Liver (tissue), 9 donors: ENCODE results near the gene PCDH1. TPM values are rescaled to one million over a fixed set of nuclear protein-coding genes. Genes with fewer than 3 reads are reported as not detected.

Source experiments
- DNase-seq: peaks from one replicate; pipeline ENCODE4 v3.0.0-alpha.2; 2017; ENCODE audit warnings: low spot score
- H3K27ac ChIP-seq, 2 donors: one replicate each; pipeline ENCODE4 v1.7.0; 2013; ENCODE audit warnings: inconsistent platforms in 2 of 2, low read length in 2 of 2, control low read depth in 1 of 2, low read depth in 1 of 2, mild to moderate bottlenecking in 1 of 2
- H3K27me3 ChIP-seq, 4 donors: one replicate each; pipeline versions ENCODE4 v1.6.1 to v1.7.0; 2013; ENCODE audit warnings: low read length in 3 of 4, inconsistent platforms in 1 of 4, mild to moderate bottlenecking in 1 of 4, moderate library complexity in 1 of 4; ENCODE audit not compliant: control insufficient read depth in 4 of 4, insufficient read depth in 4 of 4
- H3K36me3 ChIP-seq, 4 donors: one replicate each; pipeline versions ENCODE4 v1.6.1 to v1.7.0; 2013; ENCODE audit warnings: low read length in 3 of 4, mild to moderate bottlenecking in 3 of 4, low read depth in 1 of 4, moderate library complexity in 1 of 4; ENCODE audit not compliant: control insufficient read depth in 4 of 4, insufficient read depth in 3 of 4
- H3K4me1 ChIP-seq, 4 donors: one replicate each; pipeline versions ENCODE4 v1.6.1 to v1.7.0; 2013; ENCODE audit warnings: low read length in 3 of 4, mild to moderate bottlenecking in 3 of 4, moderate library complexity in 1 of 4; ENCODE audit not compliant: control insufficient read depth in 4 of 4, insufficient read depth in 4 of 4
- H3K4me3 ChIP-seq, 3 donors: one replicate each; pipeline versions ENCODE4 v1.6.1 to v1.7.0; 2013; ENCODE audit warnings: low read length in 3 of 3, control low read depth in 1 of 3, low read depth in 1 of 3, mild to moderate bottlenecking in 1 of 3
- H3K9ac ChIP-seq, 2 donors: one replicate each; pipeline ENCODE4 v1.7.0; 2013; ENCODE audit warnings: low read length in 2 of 2, mild to moderate bottlenecking in 2 of 2, moderate library complexity in 2 of 2, control low read depth in 1 of 2, low read depth in 1 of 2
- H3K9me3 ChIP-seq, 4 donors: one replicate each; pipeline versions ENCODE4 v1.6.1 to v1.7.0; 2013; ENCODE audit warnings: low read length in 3 of 4; ENCODE audit not compliant: control insufficient read depth in 4 of 4
- EGR1 ChIP-seq, 2 donors: IDR thresholded peaks; 2 replicates each; pipeline ENCODE4 v1.6.1; 2016 to 2018; ENCODE audit warnings: antibody characterized with exemption in 2 of 2, low read depth in 2 of 2
- FOXA2 ChIP-seq: IDR thresholded peaks from 2 replicates; pipeline ENCODE4 v1.6.1; 2016; ENCODE audit warnings: antibody characterized with exemption
- GABPA ChIP-seq, 2 donors: IDR thresholded peaks in 1 of 2; conservative IDR thresholded peaks in 1 of 2; 2 replicates each; pipeline ENCODE4 v1.6.1; 2016; ENCODE audit warnings: antibody characterized with exemption in 2 of 2, mild to moderate bottlenecking in 1 of 2, moderate library complexity in 1 of 2
- HNF4A ChIP-seq, 2 donors: conservative IDR thresholded peaks; 2 replicates each; pipeline ENCODE4 v1.6.1; 2016; ENCODE audit warnings: antibody characterized with exemption in 2 of 2, mild to moderate bottlenecking in 2 of 2
- HNF4G ChIP-seq: IDR thresholded peaks from 2 replicates; pipeline ENCODE4 v1.6.1; 2016; ENCODE audit warnings: antibody characterized with exemption
- JUND ChIP-seq, 2 donors: IDR thresholded peaks; 2 replicates each; pipeline ENCODE4 v1.6.1; 2016; ENCODE audit warnings: antibody characterized with exemption in 2 of 2
- NR2F2 ChIP-seq: IDR thresholded peaks from 2 replicates; pipeline ENCODE4 v1.6.1; 2016; ENCODE audit warnings: antibody characterized with exemption
- RAD21 ChIP-seq, 2 donors: IDR thresholded peaks; 2 replicates each; pipeline ENCODE4 v1.6.1; 2016; ENCODE audit warnings: antibody characterized with exemption in 2 of 2, mild to moderate bottlenecking in 2 of 2
- RXRA ChIP-seq, 2 donors: IDR thresholded peaks; 2 replicates each; pipeline ENCODE4 v1.6.1; 2017 to 2018; ENCODE audit warnings: antibody characterized with exemption in 2 of 2, mild to moderate bottlenecking in 1 of 2
- SP1 ChIP-seq: IDR thresholded peaks from 2 replicates; pipeline ENCODE4 v1.6.1; 2018; ENCODE audit warnings: antibody characterized with exemption, mild to moderate bottlenecking
- TAF1 ChIP-seq: conservative IDR thresholded peaks from 2 replicates; pipeline ENCODE4 v1.6.1; 2016; ENCODE audit warnings: antibody characterized with exemption, mild to moderate bottlenecking
- YY1 ChIP-seq: IDR thresholded peaks from 2 replicates; pipeline ENCODE4 v1.6.1; 2016; ENCODE audit warnings: antibody characterized with exemption, mild to moderate bottlenecking
- WGBS: extraction: QIAGEN DNeasy Blood & Tissue Kit; methylation state at CpG from one replicate; pipeline ENCODE4 v1.1.7; 2013; 5-methylcytosine and 5-hydroxymethylcytosine counted together
- polyA plus RNA-seq, 2 donors: library from polyadenylated mRNA; stranded (reverse) in 1 of 2; unstranded in 1 of 2; fragments of 200-250 nt in 1 of 2; fragments of >200 nt in 1 of 2; fragmentation: Nextera tagmentation in 1 of 2; extraction: Ambion mirVana in 1 of 2; gene quantifications; one replicate each; pipeline versions ENCODE4 v1.2.1 to v1.2.3, GENCODE V29; 2013 to 2015
- total RNA-seq, 2 donors: library from RNA; depleted of rRNA; stranded (reverse); fragments of >200 nt; gene quantifications; one replicate each; pipeline ENCODE4 v1.2.3, GENCODE V29; 2014
- TF ChIP-seq, protein P1 (sequence below): IDR thresholded peaks from 2 replicates; pipeline ENCODE4 v1.6.1; 2016; ENCODE audit warnings: antibody characterized with exemption
- TF ChIP-seq, protein P2 (sequence below): IDR thresholded peaks from 2 replicates; pipeline ENCODE4 v1.6.1; 2016; ENCODE audit warnings: antibody characterized with exemption, mild to moderate bottlenecking
- TF ChIP-seq, protein P3 (sequence below): IDR thresholded peaks from 2 replicates; pipeline ENCODE4 v1.6.1; 2016; ENCODE audit warnings: antibody characterized with exemption
- TF ChIP-seq, protein P4 (sequence below): IDR thresholded peaks from 2 replicates; pipeline ENCODE4 v1.6.1; 2016; ENCODE audit warnings: antibody characterized with exemption
- TF ChIP-seq, protein P5 (sequence below): fragments of 150-350 bp; IDR thresholded peaks from 2 replicates; pipeline ENCODE4 v1.5.1; 2017; ENCODE audit warnings: improper control_type of control experiment, low read depth, low read length; ENCODE audit not compliant: missing input control
- donor health status: healthy.
- donor health status: healthy.
- donor health status: healthy.
- donor health status: healthy.
- donor health status: healthy.

Gene PCDH1
- total and polyA plus RNA-seq, 4 donors = 9.3 to 52.8 (median 15.0) TPM

DNA sequence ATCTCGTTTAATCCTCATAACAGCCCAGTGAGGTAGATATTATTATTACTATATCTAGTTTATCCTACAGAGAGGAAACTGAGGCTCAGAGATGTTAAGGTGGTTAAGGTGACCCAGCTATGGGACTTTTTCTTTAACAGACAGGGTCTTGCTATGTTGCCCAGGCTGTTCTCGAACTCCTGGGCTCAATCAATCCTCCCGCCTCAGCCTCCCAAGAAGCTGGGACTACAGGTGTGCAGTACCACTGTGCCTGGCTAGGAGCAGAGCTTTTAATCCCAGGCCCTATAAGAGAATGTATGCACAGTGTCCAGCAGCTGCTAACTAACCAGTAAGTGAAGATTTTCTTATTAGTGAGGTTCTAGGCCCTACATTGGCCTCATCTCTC lies 62.4 kb downstream of the PCDH1 start:
- Histone ChIP-seq H3K9me3 (no peaks in the 10 kb centered on the region), H3K27me3 (no peaks in the 10 kb centered on the region), H3K9ac (no peak overlapping the region), H3K27ac (no peak overlapping the region), H3K36me3 (no peaks in the 10 kb centered on the region), H3K4me3 (no peak overlapping the region), H3K4me1 (no peaks in the 10 kb centered on the region)
- no peak for TF ChIP-seq GABPA (IDR thresholded peaks at IDR 0.05 in 1 of 2, conservative IDR thresholded peaks at IDR 0.05 in 1 of 2)
- TF ChIP-seq NR2F2 = no peak
- TF ChIP-seq, protein P1, sequence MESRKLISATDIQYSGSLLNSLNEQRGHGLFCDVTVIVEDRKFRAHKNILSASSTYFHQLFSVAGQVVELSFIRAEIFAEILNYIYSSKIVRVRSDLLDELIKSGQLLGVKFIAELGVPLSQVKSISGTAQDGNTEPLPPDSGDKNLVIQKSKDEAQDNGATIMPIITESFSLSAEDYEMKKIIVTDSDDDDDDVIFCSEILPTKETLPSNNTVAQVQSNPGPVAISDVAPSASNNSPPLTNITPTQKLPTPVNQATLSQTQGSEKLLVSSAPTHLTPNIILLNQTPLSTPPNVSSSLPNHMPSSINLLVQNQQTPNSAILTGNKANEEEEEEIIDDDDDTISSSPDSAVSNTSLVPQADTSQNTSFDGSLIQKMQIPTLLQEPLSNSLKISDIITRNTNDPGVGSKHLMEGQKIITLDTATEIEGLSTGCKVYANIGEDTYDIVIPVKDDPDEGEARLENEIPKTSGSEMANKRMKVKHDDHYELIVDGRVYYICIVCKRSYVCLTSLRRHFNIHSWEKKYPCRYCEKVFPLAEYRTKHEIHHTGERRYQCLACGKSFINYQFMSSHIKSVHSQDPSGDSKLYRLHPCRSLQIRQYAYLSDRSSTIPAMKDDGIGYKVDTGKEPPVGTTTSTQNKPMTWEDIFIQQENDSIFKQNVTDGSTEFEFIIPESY = no peak
- no peak for TF ChIP-seq TAF1
- TF ChIP-seq, protein P2, sequence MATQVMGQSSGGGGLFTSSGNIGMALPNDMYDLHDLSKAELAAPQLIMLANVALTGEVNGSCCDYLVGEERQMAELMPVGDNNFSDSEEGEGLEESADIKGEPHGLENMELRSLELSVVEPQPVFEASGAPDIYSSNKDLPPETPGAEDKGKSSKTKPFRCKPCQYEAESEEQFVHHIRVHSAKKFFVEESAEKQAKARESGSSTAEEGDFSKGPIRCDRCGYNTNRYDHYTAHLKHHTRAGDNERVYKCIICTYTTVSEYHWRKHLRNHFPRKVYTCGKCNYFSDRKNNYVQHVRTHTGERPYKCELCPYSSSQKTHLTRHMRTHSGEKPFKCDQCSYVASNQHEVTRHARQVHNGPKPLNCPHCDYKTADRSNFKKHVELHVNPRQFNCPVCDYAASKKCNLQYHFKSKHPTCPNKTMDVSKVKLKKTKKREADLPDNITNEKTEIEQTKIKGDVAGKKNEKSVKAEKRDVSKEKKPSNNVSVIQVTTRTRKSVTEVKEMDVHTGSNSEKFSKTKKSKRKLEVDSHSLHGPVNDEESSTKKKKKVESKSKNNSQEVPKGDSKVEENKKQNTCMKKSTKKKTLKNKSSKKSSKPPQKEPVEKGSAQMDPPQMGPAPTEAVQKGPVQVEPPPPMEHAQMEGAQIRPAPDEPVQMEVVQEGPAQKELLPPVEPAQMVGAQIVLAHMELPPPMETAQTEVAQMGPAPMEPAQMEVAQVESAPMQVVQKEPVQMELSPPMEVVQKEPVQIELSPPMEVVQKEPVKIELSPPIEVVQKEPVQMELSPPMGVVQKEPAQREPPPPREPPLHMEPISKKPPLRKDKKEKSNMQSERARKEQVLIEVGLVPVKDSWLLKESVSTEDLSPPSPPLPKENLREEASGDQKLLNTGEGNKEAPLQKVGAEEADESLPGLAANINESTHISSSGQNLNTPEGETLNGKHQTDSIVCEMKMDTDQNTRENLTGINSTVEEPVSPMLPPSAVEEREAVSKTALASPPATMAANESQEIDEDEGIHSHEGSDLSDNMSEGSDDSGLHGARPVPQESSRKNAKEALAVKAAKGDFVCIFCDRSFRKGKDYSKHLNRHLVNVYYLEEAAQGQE = no peak
- no peak for TF ChIP-seq FOXA2
- no peak for TF ChIP-seq SP1
- TF ChIP-seq, protein P3, sequence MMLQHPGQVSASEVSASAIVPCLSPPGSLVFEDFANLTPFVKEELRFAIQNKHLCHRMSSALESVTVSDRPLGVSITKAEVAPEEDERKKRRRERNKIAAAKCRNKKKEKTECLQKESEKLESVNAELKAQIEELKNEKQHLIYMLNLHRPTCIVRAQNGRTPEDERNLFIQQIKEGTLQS = no peak
- TF ChIP-seq HNF4A (conservative IDR thresholded peaks at IDR 0.05) = no peak
- TF ChIP-seq RXRA (IDR thresholded peaks at IDR 0.05) = no peak
- TF ChIP-seq, protein P4, sequence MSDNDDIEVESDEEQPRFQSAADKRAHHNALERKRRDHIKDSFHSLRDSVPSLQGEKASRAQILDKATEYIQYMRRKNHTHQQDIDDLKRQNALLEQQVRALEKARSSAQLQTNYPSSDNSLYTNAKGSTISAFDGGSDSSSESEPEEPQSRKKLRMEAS = no peak
- TF ChIP-seq, protein P5, sequence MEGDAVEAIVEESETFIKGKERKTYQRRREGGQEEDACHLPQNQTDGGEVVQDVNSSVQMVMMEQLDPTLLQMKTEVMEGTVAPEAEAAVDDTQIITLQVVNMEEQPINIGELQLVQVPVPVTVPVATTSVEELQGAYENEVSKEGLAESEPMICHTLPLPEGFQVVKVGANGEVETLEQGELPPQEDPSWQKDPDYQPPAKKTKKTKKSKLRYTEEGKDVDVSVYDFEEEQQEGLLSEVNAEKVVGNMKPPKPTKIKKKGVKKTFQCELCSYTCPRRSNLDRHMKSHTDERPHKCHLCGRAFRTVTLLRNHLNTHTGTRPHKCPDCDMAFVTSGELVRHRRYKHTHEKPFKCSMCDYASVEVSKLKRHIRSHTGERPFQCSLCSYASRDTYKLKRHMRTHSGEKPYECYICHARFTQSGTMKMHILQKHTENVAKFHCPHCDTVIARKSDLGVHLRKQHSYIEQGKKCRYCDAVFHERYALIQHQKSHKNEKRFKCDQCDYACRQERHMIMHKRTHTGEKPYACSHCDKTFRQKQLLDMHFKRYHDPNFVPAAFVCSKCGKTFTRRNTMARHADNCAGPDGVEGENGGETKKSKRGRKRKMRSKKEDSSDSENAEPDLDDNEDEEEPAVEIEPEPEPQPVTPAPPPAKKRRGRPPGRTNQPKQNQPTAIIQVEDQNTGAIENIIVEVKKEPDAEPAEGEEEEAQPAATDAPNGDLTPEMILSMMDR = no peak
- TF ChIP-seq JUND (IDR thresholded peaks at IDR 0.05) = no peak
- no peak for TF ChIP-seq RAD21 (IDR thresholded peaks at IDR 0.05)
- TF ChIP-seq HNF4G = no peak
- no peak for TF ChIP-seq EGR1 (IDR thresholded peaks at IDR 0.05; ENCODE audit: low read depth in 2 of 2)
- no peak for TF ChIP-seq YY1
- DNase-seq = no peak
- WGBS = 95% methylated on average over 3 of the region's 3 CpGs
